GM19351 (cell line): ENCODE data around the gene CFAP161.
"Not testable (repeated sequence)": the region's sequence is repeated elsewhere in the genome, so short reads cannot be mapped to it uniquely, and the experiment has no call there.

Experiments used
- ATAC-seq: cut with Tn5 transposase; IDR thresholded peaks from one replicate; pipeline ENCODE4 v1.9.1; 2021; ENCODE audit warnings: mild to moderate bottlenecking, moderate library complexity; ENCODE audit not compliant: unreplicated experiment

Gene CFAP161

DNA sequence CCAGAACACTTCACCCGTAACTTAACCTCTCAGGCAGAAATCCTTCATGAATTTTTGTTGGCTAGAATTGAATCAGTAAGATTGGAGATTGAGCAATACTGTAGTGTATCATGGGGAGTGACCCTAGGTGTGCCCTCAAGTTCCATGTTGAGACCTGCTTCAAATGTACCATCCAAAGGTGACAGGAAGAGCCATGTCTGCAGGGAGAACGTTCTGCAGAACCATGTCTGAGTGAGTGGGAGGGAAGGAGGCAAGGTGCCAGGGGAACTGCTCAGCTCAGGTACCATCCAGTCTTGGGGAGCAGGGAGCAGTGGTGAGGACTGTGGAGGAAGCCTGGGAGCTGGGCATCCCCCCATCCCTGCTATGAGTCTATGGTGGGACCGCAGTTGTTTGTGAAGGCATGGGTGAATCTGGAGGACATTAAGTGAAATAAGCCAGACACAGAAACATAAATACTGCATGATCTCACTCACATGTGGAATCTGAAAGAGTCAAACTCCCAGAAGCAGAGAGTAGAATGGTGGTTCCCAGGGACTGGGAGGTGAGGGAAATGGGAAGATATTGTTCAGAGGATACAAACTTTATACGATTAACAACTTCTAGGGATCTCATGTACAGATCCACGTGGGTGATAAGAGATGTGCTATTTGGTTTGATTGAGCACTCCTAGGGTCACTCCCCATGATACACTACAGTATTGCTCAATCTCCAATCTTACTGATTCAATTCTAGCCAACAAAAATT is 23.3 kb downstream of the CFAP161 start:
- ATAC-seq, result no peak

DNA sequence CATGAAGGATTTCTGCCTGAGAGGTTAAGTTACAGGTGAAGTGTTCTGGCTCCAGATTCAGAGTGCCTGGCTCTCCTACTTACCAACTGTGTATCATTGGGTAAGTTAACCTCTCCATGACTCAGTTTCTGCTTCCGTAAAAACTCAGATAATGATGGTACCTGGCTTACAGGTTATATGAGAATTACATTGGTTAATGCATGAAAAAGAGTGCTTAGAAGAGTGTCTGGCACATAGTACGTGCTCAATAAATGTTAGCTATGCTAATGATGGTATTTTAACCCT is 23.8 kb downstream of the CFAP161 start:
- no peak for ATAC-seq

DNA sequence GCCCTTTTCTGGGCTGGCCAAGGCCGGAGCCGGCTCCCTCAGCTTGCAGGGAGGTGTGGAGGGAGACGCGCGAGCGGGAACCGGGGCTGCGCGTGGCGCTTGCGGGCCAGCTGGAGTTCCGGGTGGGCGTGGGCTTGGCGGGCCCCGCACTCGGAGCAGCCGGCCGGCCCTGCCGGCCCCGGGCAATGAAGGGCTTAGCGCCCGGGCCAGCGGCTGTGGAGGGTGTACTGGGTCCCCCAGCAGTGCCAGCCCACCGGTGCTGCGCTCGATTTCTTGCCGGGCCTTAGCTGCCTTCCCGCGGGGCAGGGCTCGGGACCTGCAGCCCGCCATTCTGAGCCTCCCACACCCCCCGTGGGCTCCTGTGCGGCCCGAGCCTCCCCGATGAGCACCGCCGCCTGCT is 24.5 kb downstream of the CFAP161 start:
- ATAC-seq, result not testable (repeated sequence)

DNA sequence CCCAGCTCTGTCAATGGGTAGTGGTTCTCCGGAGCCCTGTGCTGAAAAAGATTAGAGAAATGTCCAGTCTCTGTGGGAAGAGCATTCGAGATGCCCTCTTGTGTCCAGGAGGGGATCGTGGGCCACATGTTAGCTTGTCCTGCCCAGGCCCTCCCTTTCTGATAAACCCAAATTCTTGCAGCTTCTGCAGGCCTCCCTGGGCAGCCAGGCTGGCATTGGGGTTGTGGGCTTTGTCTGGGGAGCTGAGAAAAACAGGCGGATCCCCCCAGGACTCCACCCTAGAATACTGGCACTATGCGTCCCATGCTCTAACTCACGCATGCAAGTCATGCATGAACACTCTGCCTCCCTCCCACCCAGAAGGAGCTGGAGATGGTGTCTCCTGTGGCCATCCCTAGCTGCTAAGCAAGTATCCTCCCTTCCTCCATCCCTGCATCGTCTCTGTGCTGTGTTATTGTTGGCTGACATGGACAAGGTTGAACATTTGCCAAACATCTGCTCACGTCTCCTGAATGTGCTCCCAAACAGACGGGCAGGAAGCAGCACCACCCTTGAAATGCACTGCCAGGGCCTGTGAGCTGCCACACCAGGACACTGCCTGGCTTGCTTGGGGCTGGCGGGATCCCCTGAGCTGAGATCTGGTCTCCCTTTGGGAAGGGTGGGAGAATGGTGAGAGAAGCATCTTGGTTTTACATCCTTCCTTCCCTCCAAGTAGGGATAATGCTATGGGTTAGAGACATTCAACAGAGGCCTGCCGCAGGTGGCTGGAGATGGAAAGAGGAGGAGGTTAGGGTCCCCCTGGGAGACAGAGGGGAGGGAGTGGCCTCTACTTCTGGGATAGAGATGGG is 26.5 kb downstream of the CFAP161 start:
- no peak for ATAC-seq

DNA sequence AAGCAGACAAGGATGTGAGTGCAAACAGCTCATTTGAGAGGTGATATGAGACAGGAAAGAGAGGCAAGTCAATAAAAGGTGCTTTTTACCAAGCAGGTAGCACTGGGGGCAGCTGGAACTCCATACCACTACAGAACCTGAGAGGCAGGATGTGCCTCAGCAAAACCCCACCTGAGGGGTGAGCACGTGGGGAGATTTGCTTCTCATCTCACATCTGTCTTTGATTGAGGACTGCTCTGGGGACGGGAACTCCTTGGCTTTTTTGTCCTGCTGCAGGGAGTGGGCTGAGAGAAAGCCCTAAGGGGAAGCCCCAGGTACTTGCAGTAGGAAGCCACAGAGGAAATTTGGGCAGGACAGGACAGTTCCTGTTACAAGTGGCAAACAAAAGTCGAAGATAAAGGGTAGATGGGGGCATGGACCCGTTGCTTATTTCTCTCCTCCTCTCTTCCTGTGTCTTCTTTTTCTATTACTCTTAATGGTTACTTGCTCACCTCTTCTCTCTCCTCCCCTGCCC is 27.1 kb downstream of the CFAP161 start:
- ATAC-seq, result no peak

DNA sequence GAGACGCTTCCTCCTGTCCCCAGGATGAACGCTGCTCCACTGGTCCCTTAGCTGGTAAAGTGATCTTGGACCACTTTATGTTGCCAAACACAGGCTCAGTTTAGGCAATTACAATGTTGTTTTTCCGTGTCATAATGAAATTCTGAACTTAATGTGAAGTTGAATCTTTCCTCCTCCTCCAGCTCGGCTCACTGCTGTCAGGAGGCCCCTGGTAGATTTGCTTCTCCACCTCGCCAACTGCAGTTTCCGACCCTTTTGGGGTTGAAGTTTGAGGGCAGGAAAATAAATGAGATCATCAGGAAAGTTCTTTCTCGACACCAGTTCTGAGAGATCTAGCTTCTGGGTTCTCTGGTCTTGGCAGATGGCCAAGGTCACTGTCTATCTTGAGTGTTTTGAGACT is 27.8 kb downstream of the CFAP161 start:
- no peak for ATAC-seq

DNA sequence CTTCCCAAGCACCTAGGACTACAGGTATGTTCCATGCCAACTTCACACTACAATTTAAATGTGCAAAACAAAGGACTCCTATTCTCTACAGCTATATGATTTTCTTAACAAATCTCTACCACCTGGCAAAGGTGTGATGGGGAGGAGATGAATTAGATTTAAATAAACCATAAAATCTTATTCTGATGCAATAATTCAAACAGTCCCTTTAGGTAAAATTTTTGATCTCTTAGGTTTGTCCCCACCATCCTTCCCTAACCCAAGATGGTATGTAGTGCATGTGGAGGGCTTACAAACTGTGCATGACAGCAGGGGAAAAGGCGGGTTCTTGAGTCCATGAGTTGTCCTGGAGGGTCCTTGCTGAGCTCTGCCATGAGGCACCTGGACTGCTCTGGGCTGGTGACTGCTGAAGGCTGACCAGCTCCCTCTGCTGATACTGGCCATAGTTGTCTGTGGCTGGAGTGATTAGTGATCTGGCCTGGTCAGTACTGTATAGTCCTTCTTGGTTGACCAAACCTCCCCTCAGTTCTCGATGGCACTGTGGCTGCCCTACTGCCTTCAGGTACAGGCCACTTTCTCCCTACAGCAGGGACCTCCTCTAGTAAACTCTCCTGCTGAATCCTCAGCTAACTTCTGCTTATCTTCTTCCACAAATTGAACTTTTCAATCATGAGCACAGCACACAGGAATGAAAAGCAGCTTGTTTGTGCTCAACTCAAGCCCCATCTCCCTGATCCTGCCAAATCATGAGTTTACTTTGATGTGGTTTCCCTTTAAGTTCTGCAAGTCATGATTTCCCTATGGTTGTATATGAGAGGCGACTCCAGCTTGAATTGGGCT is 30.1 kb downstream of the CFAP161 start:
- no peak for ATAC-seq

DNA sequence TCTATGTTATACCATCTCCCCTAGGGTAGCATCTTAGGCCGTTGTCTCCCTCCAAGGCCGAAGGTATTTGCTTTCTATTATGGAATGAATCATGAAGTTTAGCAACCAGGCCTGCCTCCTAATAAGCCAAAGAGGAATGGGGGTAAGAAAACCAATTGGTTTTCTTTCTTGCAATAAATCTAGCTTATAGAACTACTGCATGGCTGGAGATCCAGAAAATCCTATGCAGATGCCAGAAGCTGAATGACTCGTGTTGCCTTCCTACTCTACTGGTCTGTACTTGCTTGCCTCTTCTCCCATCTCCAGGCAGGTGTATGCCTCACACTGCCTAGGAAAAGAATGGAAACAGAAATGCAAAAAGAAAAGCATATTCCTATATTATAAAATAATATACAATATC is 31.5 kb downstream of the CFAP161 start:
- no peak for ATAC-seq

DNA sequence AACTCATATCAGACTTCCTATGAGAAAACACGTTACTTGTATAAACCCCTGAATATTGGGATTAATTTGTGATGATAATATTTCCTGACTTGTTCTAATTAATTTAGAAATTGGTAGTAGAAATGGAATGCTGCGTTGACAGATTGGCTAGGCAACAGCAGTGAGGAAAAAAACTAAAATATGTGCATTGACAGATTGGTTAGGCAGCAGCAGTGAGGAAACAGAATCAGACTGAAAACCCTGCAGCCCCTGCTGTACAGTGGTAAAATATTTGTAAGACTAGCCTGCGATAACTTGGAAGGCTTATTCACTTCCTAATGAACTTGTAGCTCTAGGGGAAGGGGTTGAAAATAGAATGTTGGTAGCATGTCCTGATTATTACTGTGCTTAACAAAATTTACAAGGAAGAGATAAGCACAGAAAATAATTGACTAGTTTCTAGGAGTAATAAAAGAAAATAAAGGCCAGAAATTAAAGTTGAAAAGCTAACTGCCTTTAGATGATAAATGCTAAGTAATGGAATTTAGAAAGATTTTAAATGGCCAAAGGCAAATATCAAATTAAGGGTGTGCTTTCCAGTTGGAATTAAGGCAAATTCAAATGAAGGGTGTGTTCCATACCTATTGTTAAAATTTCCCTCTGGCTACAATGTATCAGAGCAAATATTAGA is 32.7 kb downstream of the CFAP161 start:
- no peak for ATAC-seq

DNA sequence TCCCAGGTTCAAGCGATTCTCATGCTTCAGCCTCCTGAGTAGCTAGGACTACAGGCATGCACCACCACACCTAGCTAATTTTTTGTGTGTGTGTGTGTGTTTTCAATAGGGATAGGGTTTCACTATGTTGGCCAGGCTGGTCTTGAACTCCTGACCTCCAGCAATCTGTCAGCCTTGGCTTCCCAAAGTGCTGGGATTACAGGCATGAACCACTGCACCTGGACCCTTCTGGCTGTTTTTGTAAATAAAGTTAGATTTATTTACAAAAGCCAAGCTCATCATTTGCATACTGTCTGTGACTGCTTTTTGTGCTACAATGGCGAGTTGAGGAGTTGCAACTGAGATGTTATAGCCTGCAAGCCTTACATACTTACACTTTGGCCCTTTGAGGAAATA is 34.1 kb downstream of the CFAP161 start:
- ATAC-seq, result no peak

DNA sequence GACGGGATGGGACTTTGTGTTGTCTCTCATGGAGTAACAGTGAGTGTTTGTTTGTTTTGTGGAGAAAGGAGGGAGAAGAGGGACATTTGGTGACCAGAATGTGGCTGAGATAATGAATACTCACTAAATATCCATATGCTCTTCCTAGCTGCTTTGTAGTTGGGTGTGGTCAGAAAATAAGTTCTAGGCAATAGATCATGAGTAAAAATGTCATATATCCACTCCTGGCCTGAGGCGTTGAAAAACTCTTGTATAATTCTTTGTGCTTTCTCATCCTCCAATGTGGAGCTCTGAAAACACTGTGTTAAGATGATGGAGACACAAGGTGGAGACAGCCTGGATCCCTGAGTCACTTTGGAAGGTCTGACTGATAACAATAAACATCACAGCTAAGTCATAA is 34.6 kb downstream of the CFAP161 start:
- ATAC-seq, result no peak

DNA sequence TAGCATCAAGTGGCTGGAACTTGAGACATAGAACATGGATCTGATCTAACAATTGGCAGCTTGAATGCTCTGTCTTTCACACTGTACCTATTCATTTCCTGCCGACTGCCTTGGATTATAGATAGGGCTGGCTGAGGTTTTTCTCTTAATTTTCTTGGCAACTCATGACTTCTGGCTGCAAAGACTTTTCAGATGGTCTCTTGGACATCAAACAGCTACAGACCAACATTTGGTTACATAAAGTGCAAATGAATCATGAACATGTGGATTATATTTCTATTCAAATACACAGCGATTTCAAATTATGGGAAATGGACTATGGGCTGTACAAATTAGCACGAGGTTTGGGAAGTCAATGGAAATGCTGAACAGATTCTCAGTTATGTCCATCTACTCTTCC is 36.4 kb downstream of the CFAP161 start:
- ATAC-seq, result no peak

DNA sequence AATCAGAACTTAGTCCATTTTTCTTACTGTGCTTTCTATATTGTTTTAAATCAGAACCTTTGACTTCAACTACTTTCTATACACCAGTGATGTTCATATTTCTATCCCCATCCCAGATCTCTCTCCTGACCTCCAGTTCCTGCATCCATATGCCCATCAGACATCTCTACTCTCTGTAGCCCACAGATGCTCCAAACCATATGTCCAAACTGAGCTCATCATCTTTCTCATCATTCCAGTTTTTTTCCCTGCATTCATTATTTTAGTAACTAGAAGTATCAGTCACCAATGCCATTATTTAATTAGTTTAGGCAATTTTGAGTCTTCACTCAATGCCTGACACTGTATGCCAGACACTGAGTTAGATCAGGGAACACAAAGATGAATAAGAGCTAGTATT is 37.2 kb downstream of the CFAP161 start:
- no peak for ATAC-seq

DNA sequence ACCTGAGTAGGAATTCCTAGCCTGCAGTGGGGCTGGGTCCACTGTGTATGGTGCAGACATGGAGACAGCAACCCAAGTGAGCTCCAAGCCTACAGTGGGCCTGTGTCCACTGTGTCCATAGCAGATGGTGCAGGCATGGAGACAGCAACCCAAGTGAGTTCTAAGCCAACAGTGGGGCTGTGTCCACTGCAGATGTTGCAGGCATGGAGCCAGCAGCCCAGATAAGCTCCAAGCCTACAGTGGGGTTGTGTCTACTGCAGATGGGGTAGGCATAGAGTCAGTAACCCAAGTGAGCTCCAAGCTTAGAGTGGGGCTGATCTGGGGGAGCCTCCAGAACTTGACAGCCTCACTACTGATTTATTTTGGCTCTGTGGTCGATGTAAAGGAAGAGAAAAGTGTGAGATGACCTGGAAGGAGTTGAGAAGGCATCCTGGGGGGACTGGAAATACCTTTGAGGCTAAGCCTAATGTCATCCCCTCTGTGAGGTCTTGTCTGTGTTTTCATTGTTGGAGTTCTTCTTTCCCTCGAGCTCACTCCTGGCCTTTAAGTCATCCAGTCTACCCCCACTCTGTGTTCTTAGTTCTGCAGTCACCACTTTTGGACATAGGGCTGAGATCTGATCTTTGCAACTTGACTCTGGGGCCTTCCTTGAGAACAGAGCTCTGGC is 40.2 kb downstream of the CFAP161 start:
- no peak for ATAC-seq

DNA sequence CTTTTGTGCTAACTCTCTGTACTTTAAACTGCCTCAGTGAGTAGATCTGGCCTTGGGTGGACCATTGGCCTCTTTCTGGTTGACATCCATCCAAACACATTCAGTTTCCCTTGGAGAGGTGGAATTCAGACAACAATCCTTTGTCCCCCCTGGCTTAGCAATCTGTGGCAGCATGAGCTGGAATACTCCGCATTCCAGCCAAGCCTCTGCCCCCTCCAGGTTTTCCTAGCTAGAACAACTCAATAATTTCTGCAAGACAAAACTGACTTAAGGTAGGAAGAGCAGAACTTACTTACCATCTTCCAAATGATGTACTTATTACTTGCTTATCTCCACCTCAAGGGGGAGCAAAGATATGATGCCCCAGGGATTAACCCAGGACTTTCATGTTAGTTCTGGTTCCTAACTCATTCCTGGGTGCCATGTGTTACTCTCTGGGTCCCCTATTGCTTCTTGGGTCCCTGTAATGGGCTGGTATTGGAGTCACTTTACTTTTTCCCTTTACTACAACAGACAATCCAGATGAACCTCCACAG is 40.8 kb downstream of the CFAP161 start:
- no peak for ATAC-seq

DNA sequence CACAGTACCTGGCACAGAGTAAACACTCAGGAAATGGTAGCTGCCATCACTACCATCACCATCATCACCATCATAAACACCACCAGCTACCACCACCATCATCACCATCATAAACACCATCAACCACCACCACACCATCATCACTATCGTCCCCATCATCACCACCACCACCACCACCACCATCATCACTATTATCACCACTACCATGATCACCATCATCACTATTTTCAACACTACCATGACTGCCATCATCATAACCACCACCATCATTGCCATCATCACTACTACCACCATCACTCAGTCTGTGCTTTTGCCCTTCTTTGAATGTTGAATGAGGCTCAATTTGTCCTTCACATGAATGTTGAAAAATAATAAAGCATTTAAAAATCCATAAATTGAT is 41.4 kb downstream of the CFAP161 start:
- ATAC-seq, result no peak

DNA sequence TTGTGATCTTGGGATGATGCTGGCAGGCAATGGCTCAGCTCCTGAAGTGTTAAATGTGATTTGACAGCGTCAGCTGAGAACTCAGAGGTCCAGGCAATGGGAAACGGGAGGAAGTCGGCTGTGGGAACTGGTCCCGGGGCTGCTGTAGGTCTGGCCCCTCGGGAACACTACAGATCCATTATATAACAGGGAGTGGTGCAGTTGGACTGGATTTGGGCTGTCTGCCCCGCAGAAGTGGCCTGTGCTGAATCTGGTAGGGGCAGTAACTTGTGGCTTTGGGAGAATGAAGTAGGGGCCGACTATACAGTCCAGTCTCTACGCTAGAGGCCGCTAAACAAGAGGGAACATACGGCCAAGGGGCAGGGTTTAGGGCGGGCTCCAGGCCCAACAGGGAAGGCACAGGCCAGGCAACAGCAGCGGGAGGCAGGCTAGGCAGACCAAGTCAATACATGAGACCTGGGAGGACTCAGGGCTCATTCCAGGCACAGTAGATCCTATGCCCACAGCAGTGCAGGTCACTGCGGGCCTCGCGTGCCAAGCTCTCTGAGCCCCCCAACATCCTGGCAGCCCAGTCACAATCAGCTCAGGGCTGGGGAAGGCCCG is 42.3 kb downstream of the CFAP161 start:
- no peak for ATAC-seq

DNA sequence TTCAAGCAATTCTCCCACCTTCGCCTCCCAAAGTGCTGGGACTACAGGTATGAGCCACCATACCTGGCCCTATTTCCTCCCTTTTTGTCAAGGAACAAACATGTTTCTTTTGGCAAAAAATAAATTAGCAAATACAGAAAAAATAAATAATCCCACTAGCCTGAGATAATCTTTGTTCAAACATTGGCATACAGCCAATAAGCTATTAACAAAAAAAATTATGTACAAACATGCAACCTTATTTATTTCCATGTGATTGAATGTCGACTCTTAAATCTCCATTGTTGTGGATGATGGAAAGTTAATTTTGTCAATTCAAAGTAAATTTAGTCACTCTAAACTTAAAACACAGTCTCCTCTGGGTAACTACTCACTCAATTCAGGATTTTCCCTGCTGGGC is 44.3 kb downstream of the CFAP161 start:
- ATAC-seq, result no peak

DNA sequence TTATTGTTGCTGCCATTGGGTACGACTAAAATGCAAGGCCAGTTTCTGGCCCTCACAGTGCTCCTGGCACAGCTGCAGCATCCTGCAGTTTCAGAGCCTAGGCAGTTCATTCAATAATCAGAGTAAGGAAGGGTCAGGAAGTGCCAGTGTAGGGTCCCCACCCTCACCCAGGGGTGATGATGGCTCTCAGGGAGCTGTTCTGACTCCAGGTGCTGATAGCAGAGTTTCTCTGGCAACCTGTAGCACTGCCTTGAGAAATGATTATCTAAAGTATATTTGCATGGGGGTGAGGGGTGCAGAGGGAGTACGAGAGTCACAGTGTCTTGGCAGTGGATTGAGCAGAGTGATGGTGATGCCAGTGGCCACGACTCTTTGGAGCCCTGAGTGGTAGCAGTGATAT is 47.1 kb downstream of the CFAP161 start:
- ATAC-seq, result no peak
